ENCODE measurements around the gene TLDC2.
"Not testable (repeated sequence)": the region's sequence is repeated elsewhere in the genome, so short reads cannot be mapped to it uniquely, and the experiment has no call there.

TLDC2 gene

GRCh38 chr20:36925234-36925633 lies 49.3 kb downstream of the TLDC2 start:
- TF ChIP-seq SPI1 (IDR thresholded peaks at IDR 0.05; ENCODE audit: low read depth, low read length): no peak
- TF ChIP-seq POLR2A (IDR thresholded peaks at IDR 0.05; ENCODE audit: low read depth, low read length): no peak
- TF ChIP-seq POU2F2 (IDR thresholded peaks at IDR 0.05; ENCODE audit: low read depth, low read length): no peak
- TF ChIP-seq TAF1 (IDR thresholded peaks at IDR 0.05; ENCODE audit: low read depth, low read length): no peak
- TF ChIP-seq PAX5 (IDR thresholded peaks at IDR 0.05; ENCODE audit: insufficient read depth, low read length, severe bottlenecking): no peak
- TF ChIP-seq POLR2AphosphoS5 (IDR thresholded peaks at IDR 0.05; ENCODE audit: low read depth, low read length): no peak
- DNase-seq (ENCODE audit: insufficient read length, low spot score) (no peak), FAIRE-seq (no peak)

DNA sequence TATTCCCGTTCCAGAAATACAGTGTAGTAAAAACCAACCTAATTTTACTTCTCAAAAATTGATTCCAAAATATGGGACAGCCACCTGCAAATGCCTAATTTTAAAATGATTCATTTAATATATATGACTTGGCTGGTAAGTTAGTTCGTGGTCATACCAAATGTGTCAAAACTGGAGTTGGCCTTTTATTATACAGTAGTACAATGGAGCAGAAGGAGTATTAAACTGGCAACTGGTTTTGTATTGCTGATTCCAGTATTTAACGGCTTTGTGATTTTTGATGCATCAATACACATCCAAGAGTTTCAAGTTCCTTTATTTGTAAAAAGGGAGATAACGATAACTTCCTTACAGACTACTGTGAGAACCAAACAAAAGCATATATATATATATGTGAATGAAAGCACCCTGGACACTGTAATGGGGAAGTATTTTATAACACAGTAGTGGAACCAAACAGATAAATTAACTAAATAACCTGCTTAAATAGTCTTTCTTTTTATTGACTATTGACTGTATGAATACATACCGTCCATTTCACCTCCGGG lies 50.8 kb downstream of the TLDC2 start:
- no peak for FAIRE-seq
- DNase-seq (ENCODE audit: insufficient read length, low spot score): no peak
- no peak for TF ChIP-seq POU2F2 (IDR thresholded peaks at IDR 0.05; ENCODE audit: low read depth, low read length)
- no peak for TF ChIP-seq POLR2AphosphoS5 (IDR thresholded peaks at IDR 0.05; ENCODE audit: low read depth, low read length)

GRCh38 chr20:36927704-36928103 lies 51.8 kb downstream of the TLDC2 start:
- DNase-seq (ENCODE audit: insufficient read length, low spot score) (no peak), FAIRE-seq (no peak)
- TF ChIP-seq POU2F2 (IDR thresholded peaks at IDR 0.05; ENCODE audit: low read depth, low read length) (no peak), SPI1 (IDR thresholded peaks at IDR 0.05; ENCODE audit: low read depth, low read length) (no peak), POLR2AphosphoS5 (IDR thresholded peaks at IDR 0.05; ENCODE audit: low read depth, low read length) (no peak), POLR2A (IDR thresholded peaks at IDR 0.05; ENCODE audit: low read depth, low read length) (no peak), PAX5 (IDR thresholded peaks at IDR 0.05; ENCODE audit: insufficient read depth, low read length, severe bottlenecking) (no peak), TAF1 (IDR thresholded peaks at IDR 0.05; ENCODE audit: low read depth, low read length) (no peak)

GRCh38 chr20:36929290-36929689 lies 53.4 kb downstream of the TLDC2 start:
- no peak for DNase-seq (ENCODE audit: insufficient read length, low spot score)
- TF ChIP-seq TAF1 (IDR thresholded peaks at IDR 0.05; ENCODE audit: low read depth, low read length) (no peak), POU2F2 (IDR thresholded peaks at IDR 0.05; ENCODE audit: low read depth, low read length) (no peak), PAX5 (IDR thresholded peaks at IDR 0.05; ENCODE audit: insufficient read depth, low read length, severe bottlenecking) (no peak), POLR2A (IDR thresholded peaks at IDR 0.05; ENCODE audit: low read depth, low read length) (no peak), POLR2AphosphoS5 (IDR thresholded peaks at IDR 0.05; ENCODE audit: low read depth, low read length) (no peak), SPI1 (IDR thresholded peaks at IDR 0.05; ENCODE audit: low read depth, low read length) (no peak)
- FAIRE-seq: no peak

- no peak for TF ChIP-seq PAX5 (IDR thresholded peaks at IDR 0.05; ENCODE audit: insufficient read depth, low read length, severe bottlenecking)
- no peak for TF ChIP-seq POU2F2 (IDR thresholded peaks at IDR 0.05; ENCODE audit: low read depth, low read length)
- no peak for TF ChIP-seq TAF1 (IDR thresholded peaks at IDR 0.05; ENCODE audit: low read depth, low read length)
- no peak for TF ChIP-seq POLR2A (IDR thresholded peaks at IDR 0.05; ENCODE audit: low read depth, low read length)
- no peak for TF ChIP-seq SPI1 (IDR thresholded peaks at IDR 0.05; ENCODE audit: low read depth, low read length)
- no peak for TF ChIP-seq POLR2AphosphoS5 (IDR thresholded peaks at IDR 0.05; ENCODE audit: low read depth, low read length)
- FAIRE-seq: no peak
Observed at GRCh38 chr20:36929691-36930090, 53.8 kb downstream of the TLDC2 start.

GRCh38 chr20:36932067-36932466 lies 56.1 kb downstream of the TLDC2 start:
- not testable (repeated sequence) for FAIRE-seq; DNase-seq (ENCODE audit: insufficient read length, low spot score)

More at GRCh38 chr20:36929691-36930090, 53.8 kb downstream of the TLDC2 start:
- DNase-seq (ENCODE audit: insufficient read length, low spot score): no peak

DNA sequence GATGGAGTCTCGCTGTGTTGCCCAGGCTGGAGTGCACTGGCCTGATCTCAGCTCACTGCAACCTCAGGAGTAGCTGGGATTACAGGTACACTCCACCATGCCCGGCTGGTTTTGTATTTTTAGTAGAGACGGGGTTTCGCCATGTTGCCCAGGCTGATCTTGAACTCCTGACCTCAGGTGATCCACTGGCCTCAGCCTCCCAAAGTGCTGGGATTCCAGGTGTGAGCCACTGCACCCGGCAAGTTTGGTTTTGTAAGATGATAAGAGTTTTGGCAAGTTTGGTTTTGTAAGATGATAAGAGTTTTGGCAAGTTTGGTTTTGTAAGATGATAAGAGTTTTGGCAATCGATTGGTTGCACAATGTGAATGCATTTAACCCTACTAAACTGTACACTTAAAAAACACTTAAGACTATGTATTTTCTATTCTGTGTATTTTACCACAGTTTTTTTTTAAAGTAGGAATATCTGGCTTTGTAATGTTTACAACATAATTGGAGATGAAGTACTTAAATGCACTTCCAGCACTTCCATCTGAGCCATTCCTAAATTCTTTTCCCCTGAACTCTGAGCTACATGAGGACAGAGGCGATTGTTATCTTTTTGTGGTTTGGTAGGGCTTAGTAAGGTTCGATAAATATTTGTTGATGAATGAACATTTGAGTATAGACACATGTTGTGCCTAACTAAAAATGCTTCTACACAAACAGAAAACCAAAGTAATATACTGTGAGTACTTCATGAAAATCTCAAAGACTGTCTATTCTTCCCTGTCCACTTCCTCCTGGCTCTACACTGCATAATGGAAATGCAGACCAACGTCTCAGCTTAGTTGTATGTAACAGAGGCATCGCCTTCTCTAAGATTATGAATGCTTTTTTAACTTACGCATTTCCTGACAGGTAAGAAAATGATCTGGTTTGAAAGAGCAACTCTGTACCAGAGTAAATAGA lies 56.8 kb downstream of the TLDC2 start:
- no peak for DNase-seq (ENCODE audit: insufficient read length, low spot score)
- no peak for TF ChIP-seq PAX5 (IDR thresholded peaks at IDR 0.05; ENCODE audit: insufficient read depth, low read length, severe bottlenecking)
- no peak for TF ChIP-seq POU2F2 (IDR thresholded peaks at IDR 0.05; ENCODE audit: low read depth, low read length)
- TF ChIP-seq TAF1 (IDR thresholded peaks at IDR 0.05; ENCODE audit: low read depth, low read length): no peak
- no peak for TF ChIP-seq POLR2AphosphoS5 (IDR thresholded peaks at IDR 0.05; ENCODE audit: low read depth, low read length)
- TF ChIP-seq POLR2A (IDR thresholded peaks at IDR 0.05; ENCODE audit: low read depth, low read length): no peak
- no peak for TF ChIP-seq SPI1 (IDR thresholded peaks at IDR 0.05; ENCODE audit: low read depth, low read length)
- FAIRE-seq: no peak

- DNase-seq (ENCODE audit: insufficient read length, low spot score); FAIRE-seq: not testable (repeated sequence)
Observed at GRCh38 chr20:36933571-36933970, 57.6 kb downstream of the TLDC2 start.

- DNase-seq (ENCODE audit: insufficient read length, low spot score) (no peak), FAIRE-seq (no peak)
- TF ChIP-seq POLR2A (IDR thresholded peaks at IDR 0.05; ENCODE audit: low read depth, low read length) (no peak), PAX5 (IDR thresholded peaks at IDR 0.05; ENCODE audit: insufficient read depth, low read length, severe bottlenecking) (no peak)
Observed at GRCh38 chr20:36936341-36936740, 60.4 kb downstream of the TLDC2 start.

DNA sequence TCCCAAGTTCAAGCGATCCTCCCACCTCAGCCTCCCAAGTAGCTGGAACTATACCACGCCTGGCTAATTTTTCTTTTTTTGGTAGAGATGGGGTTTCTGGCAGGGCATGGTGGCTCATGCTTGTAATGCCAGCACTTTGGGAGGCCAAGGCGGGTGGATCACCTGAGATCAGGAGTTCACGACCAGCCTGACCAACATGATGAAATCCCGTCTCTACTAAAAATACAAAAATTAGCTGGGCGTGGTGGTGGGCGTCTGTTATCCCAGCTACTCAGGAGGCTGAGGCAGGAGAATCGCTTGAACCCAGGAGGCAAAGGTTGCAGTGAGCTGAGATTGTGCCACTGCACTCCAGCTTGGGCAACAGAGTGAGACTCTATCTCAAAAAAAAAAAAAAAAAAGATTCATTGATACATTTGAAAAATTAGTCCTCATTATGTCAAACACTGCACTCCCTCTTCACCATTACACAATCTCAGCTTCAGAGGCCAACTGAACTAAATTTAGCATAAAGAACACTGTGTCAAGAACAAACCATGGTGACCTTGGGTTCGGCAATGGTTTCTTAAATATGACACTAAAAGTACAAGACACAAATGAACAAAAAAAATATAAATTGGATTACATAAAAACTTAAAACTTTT lies 60.9 kb downstream of the TLDC2 start:
- DNase-seq (ENCODE audit: insufficient read length, low spot score); FAIRE-seq: not testable (repeated sequence)

All from GM12891 (cell line).